ENCODE measurements around the gene KRTAP3-1. TPM values are rescaled to one million over a fixed set of nuclear protein-coding genes. Genes with fewer than 3 reads are reported as not detected.
"Not testable (repeated sequence)": the region's sequence is repeated elsewhere in the genome, so short reads cannot be mapped to it uniquely, and the experiment has no call there.

The KRTAP3-1 gene
- total and polyA plus RNA-seq, 2 donors (not counting 3 experiments of a cell fraction or from before 2014, with no cell fraction given) = not detected

- DNase-seq (ENCODE audit: low read depth, low spot score) (no peak), FAIRE-seq (no peak)
- no peak overlapping the region for H3K9ac ChIP-seq (replicated peaks; ENCODE audit: extremely low read depth, insufficient read depth, low read length)
- ChIA-PET POLR2A (no interaction called here), CTCF (no interaction called here)
- H3K79me2 ChIP-seq (ENCODE audit: control insufficient read depth, insufficient read depth, low read length) = no peaks in the 10 kb centered on the region
- H3K36me3 ChIP-seq (ENCODE audit: control insufficient read depth in 2 of 2, extremely low read depth in 1 of 2, insufficient read depth in 2 of 2, low read length in 2 of 2) = no peaks in the 10 kb centered on the region
- H4K20me1 ChIP-seq (replicated peaks; ENCODE audit: control insufficient read depth, extremely low read depth, insufficient read depth, low read length) = no peaks in the 10 kb centered on the region
- H3K4me2 ChIP-seq (ENCODE audit: insufficient read depth, low read length) = no peak overlapping the region
- no peak overlapping the region for H3K4me3 ChIP-seq (replicated peaks in 1 of 3; ENCODE audit: insufficient read depth in 1 of 3, low read depth in 1 of 3, low read length in 3 of 3)
- intact Hi-C loops (cut with micrococcal nuclease) = no loop called here
- H3K9me3 ChIP-seq (replicated peaks; ENCODE audit: control insufficient read depth, insufficient read depth, low read length) = no peaks in the 10 kb centered on the region
- H3K4me1 ChIP-seq (ENCODE audit: control insufficient read depth, extremely low read depth, insufficient read depth, low read length) = no peaks in the 10 kb centered on the region
- no peak for TF ChIP-seq CTCF (IDR thresholded peaks at IDR 0.05; ENCODE audit: extremely low read depth in 1 of 2, insufficient read depth in 1 of 2, low read depth in 1 of 2, low read length in 2 of 2)
- no peak for TF ChIP-seq POLR2A (IDR thresholded peaks at IDR 0.05; ENCODE audit: low read depth, low read length)
- no peak for TF ChIP-seq POLR2AphosphoS5 (IDR thresholded peaks at IDR 0.05; ENCODE audit: insufficient read depth, low read depth, low read length)
- no TSS peak for BruUV-seq (replicated peaks)
- H2AFZ ChIP-seq (ENCODE audit: low read depth, low read length) = no peak overlapping the region
- no peaks in the 10 kb centered on the region for H3K9me1 ChIP-seq (replicated peaks; ENCODE audit: control insufficient read depth, extremely low read depth, insufficient read depth, low read length)
- peaks cover 0 to 2% of the 10 kb centered on the region in 2 experiments for H3K27me3 ChIP-seq (ENCODE audit: control insufficient read depth in 2 of 2, insufficient read depth in 2 of 2, low read length in 2 of 2)
- no peak overlapping the region for H3K27ac ChIP-seq (ENCODE audit: insufficient read depth, low read depth, low read length)
- dilution Hi-C loops (cut with MboI; ENCODE audit: extremely low pct_ligation_motif_present, low sequenced_read_pairs) = no loop called here
Measured at GRCh38 chr17:41001795-41002194, 7.1 kb downstream of the KRTAP3-1 start.

GRCh38 chr17:40999563-40999962 lies 9.4 kb downstream of the KRTAP3-1 start, which contains the start of gene KRTAP3-2:
KRTAP3-2 (minus strand) TSS chr17:40999906; CDS start chr17:40999853, 53 bp downstream.
- H2AFZ ChIP-seq (ENCODE audit: low read depth, low read length); DNase-seq (ENCODE audit: low read depth, low spot score); H3K9me1 ChIP-seq (replicated peaks; ENCODE audit: control insufficient read depth, extremely low read depth, insufficient read depth, low read length); H3K9ac ChIP-seq (replicated peaks; ENCODE audit: extremely low read depth, insufficient read depth, low read length); H4K20me1 ChIP-seq (replicated peaks; ENCODE audit: control insufficient read depth, extremely low read depth, insufficient read depth, low read length); H3K4me1 ChIP-seq (ENCODE audit: control insufficient read depth, extremely low read depth, insufficient read depth, low read length); CTCF ChIA-PET; H3K79me2 ChIP-seq (ENCODE audit: control insufficient read depth, insufficient read depth, low read length); intact Hi-C loops (cut with micrococcal nuclease); H3K27me3 ChIP-seq (ENCODE audit: control insufficient read depth in 2 of 2, insufficient read depth in 2 of 2, low read length in 2 of 2); POLR2A ChIA-PET; H3K9me3 ChIP-seq (replicated peaks; ENCODE audit: control insufficient read depth, insufficient read depth, low read length); H3K27ac ChIP-seq (ENCODE audit: insufficient read depth, low read depth, low read length); H3K4me2 ChIP-seq (ENCODE audit: insufficient read depth, low read length); H3K4me3 ChIP-seq (replicated peaks in 1 of 3; ENCODE audit: insufficient read depth in 1 of 3, low read depth in 1 of 3, low read length in 3 of 3); FAIRE-seq; dilution Hi-C loops (cut with MboI; ENCODE audit: extremely low pct_ligation_motif_present, low sequenced_read_pairs); BruUV-seq (replicated peaks); H3K36me3 ChIP-seq (ENCODE audit: control insufficient read depth in 2 of 2, extremely low read depth in 1 of 2, insufficient read depth in 2 of 2, low read length in 2 of 2): not testable (repeated sequence)
